ENCODE data around the gene PET100. TPM values are rescaled to one million over a fixed set of nuclear protein-coding genes. Genes with fewer than 3 reads are reported as not detected.

Gene PET100
- total RNA-seq, 1 experiment from 2014 or later = 129 TPM

DNA sequence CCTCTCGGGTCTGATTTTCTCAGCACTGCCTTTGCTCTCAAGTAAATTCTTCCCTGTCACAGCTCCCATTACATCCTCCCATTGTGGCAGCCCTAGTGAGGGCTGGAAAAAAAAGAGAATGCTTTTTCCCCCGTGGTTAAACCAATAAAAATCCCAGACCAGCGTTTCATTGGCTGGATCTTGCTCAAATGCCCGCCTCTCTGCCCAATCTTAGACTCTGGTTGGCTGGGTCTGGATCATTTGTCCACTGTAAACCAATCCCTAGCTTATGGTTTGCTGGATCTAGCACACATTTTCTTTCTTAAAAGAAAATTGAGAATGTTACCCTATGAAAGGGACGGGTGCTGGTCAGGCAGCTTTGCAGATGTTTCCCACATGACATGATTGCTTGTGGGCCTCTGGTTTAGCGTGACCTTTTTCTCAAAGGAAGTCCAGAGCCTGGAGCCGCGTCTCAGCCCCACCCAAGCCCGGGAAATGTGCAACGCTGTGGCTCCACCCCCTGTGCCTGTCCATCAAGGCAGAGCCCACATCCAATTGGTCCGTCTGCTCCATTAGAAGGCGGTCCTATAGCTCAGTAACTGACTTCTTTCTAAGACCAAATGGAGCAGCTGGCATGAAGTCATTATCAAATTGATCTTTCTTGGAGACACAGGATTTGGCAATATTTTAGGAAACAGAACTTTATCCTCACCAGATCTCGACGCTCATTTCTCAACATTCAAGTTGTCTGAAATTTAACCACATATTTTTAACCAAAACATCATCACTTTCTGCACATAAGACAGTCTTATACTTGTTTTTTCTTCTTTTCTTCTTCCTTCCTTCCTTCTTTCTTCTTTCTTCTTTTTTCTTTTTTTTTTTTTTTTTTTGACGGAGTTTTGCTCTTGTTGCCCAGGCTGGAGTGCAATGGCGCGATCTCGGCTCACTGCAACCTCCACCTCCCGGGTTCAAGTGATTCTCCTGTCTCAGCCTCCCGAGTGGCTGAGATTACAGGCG is 44.7 kb downstream of the PET100 start:
- Histone ChIP-seq H3K27ac (ENCODE audit: low read depth, low read length, poor library complexity, severe bottlenecking) (no peak overlapping the region), H3K36me3 (ENCODE audit: insufficient read depth, low read length, poor library complexity, severe bottlenecking) (no peaks in the 10 kb centered on the region), H3K4me3 (ENCODE audit: low read depth, low read length, poor library complexity, severe bottlenecking) (no peak overlapping the region), H3K4me1 (ENCODE audit: insufficient read depth, low read length, poor library complexity, severe bottlenecking) (peaks cover 14% of the 10 kb centered on the region), H3K27me3 (replicated peaks; ENCODE audit: insufficient read depth, low read depth, low read length, poor library complexity) (no peaks in the 10 kb centered on the region), H3K9me3 (ENCODE audit: low read depth, low read length, poor library complexity, severe bottlenecking) (no peaks in the 10 kb centered on the region)
- ChIA-PET CTCF (interaction anchor here (0.7 kb wide), 1 partner anchor 25 kb away, joined by 3 read pairs; no protein-coding TSS in a partner anchor), POLR2A (ENCODE audit: low non-redundant PET) (interaction anchor here (0.5 kb wide), 1 partner anchor 82 kb away, joined by 3 read pairs; no protein-coding TSS in a partner anchor)
- intact Hi-C loops (cut with micrococcal nuclease; ENCODE audit: unreplicated experiment) = no loop called here
- TF ChIP-seq, protein P1, sequence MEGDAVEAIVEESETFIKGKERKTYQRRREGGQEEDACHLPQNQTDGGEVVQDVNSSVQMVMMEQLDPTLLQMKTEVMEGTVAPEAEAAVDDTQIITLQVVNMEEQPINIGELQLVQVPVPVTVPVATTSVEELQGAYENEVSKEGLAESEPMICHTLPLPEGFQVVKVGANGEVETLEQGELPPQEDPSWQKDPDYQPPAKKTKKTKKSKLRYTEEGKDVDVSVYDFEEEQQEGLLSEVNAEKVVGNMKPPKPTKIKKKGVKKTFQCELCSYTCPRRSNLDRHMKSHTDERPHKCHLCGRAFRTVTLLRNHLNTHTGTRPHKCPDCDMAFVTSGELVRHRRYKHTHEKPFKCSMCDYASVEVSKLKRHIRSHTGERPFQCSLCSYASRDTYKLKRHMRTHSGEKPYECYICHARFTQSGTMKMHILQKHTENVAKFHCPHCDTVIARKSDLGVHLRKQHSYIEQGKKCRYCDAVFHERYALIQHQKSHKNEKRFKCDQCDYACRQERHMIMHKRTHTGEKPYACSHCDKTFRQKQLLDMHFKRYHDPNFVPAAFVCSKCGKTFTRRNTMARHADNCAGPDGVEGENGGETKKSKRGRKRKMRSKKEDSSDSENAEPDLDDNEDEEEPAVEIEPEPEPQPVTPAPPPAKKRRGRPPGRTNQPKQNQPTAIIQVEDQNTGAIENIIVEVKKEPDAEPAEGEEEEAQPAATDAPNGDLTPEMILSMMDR (conservative IDR thresholded peaks at IDR 0.05; ENCODE audit: low read depth, low read length) = no peak
- no TSS peak for BruUV-seq (replicated peaks)
- peak; percentile 86 for DNase-seq (ENCODE audit: low spot score)

DNA sequence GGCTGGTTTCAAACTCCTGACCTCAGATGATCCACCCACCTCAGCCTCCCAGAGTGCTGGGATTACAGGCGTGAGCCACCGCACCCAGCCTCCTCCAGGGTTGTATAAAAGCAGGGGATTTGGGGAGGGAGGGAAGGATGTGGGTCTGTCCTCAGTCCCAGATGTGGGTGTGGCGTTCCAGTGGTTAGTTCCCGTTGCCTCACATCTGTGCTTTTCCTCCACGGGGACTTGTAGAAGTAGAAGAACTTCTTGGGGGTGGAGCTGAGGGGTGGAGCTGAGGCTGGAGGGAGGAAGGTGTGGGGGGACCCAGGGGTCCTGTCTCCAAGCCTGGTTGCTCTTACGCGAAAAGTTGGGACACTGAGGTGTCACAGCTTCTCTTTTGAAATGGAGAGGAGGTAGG is 46.8 kb downstream of the PET100 start:
- peak; percentile 58 for DNase-seq (ENCODE audit: low spot score)
- Histone ChIP-seq H3K27me3 (replicated peaks; ENCODE audit: insufficient read depth, low read depth, low read length, poor library complexity) (no peaks in the 10 kb centered on the region), H3K4me3 (ENCODE audit: low read depth, low read length, poor library complexity, severe bottlenecking) (peak overlapping the region; percentile 33), H3K9me3 (ENCODE audit: low read depth, low read length, poor library complexity, severe bottlenecking) (no peaks in the 10 kb centered on the region), H3K36me3 (ENCODE audit: insufficient read depth, low read length, poor library complexity, severe bottlenecking) (no peaks in the 10 kb centered on the region), H3K4me1 (ENCODE audit: insufficient read depth, low read length, poor library complexity, severe bottlenecking) (peaks cover 18% of the 10 kb centered on the region), H3K27ac (ENCODE audit: low read depth, low read length, poor library complexity, severe bottlenecking) (peak overlapping the region; percentile 7)
- ChIA-PET POLR2A (ENCODE audit: low non-redundant PET) (no interaction called here), CTCF (interaction anchor here (0.5 to 1.2 kb wide), 2 partner anchors 24 to 322 kb away, joined by 3 read pairs; no protein-coding TSS in a partner anchor)
- BruUV-seq (replicated peaks) = no TSS peak
- TF ChIP-seq EZH2 (IDR thresholded peaks at IDR 0.05; ENCODE audit: borderline replicate concordance, low read depth, low read length, poor library complexity, severe bottlenecking) = no peak
- TF ChIP-seq, protein P1 (conservative IDR thresholded peaks at IDR 0.05; ENCODE audit: low read depth, low read length) = no peak
- intact Hi-C loops (cut with micrococcal nuclease; ENCODE audit: unreplicated experiment) = no loop called here

DNA sequence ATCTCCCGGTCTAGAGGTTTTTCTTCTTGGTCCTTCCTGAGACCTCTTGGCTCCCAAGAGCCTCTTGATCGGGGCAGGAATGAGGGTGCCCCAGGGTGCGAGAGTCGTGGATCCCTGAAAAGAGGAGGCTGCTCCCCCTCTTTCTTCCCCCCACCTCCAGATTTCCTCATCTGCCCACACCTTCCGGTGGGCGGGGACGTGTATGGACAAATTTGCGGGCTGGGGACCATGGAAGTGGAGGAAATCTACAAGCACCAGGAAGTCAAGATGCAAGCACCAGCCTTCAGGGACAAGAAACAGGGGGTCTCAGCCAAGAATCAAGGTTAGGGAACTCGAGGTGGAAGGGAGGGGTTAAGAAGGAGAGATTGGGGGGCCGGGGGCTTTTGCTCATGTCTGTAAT is 47.3 kb downstream of the PET100 start, which contains the start of gene MCEMP1:
TSS of gene MCEMP1 (plus strand) at position 237 of the 400 bp plus-strand sequence. CDS start at position 268, 31 bp downstream.
- Histone ChIP-seq H3K4me1 (ENCODE audit: insufficient read depth, low read length, poor library complexity, severe bottlenecking) (peaks cover 18% of the 10 kb centered on the region), H3K27ac (ENCODE audit: low read depth, low read length, poor library complexity, severe bottlenecking) (peak within 1 kb of the TSS; percentile 7), H3K4me3 (ENCODE audit: low read depth, low read length, poor library complexity, severe bottlenecking) (peak within 1 kb of the TSS; percentile 33), H3K36me3 (ENCODE audit: insufficient read depth, low read length, poor library complexity, severe bottlenecking) (no peaks in the 10 kb centered on the region), H3K27me3 (replicated peaks; ENCODE audit: insufficient read depth, low read depth, low read length, poor library complexity) (no peaks in the 10 kb centered on the region), H3K9me3 (ENCODE audit: low read depth, low read length, poor library complexity, severe bottlenecking) (no peaks in the 10 kb centered on the region)
- ChIA-PET CTCF (interaction anchor here (1.2 kb wide), 1 partner anchor 24 kb away, joined by 3 read pairs; no protein-coding TSS in a partner anchor), POLR2A (ENCODE audit: low non-redundant PET) (no interaction called here)
- DNase-seq (ENCODE audit: low spot score) = peak; percentile 51
- BruUV-seq (replicated peaks) = no TSS peak
- intact Hi-C loops (cut with micrococcal nuclease; ENCODE audit: unreplicated experiment) = no loop called here
- TF ChIP-seq, protein P1 (conservative IDR thresholded peaks at IDR 0.05; ENCODE audit: low read depth, low read length) = no peak
- no peak for TF ChIP-seq EZH2 (IDR thresholded peaks at IDR 0.05; ENCODE audit: borderline replicate concordance, low read depth, low read length, poor library complexity, severe bottlenecking)
